Endothelial cell of umbilical vein (primary cell): ENCODE results near the gene CHST14. TPM values are rescaled to one million over a fixed set of nuclear protein-coding genes. Genes with fewer than 3 reads are reported as not detected.

Source experiments
- BruUV-seq: library from RNA; stranded (reverse); fragments of 400-500 nt; replicated peaks from 2 replicates; lab custom pipeline; 2021; lab: Mats Ljungman, UMichigan
- CTCF ChIA-PET: fragments of 300-600, 350-600 bp; sonication (Branson Sonifier 250); formaldehyde crosslinking; loops from one replicate; lab custom pipeline; 2021; ENCODE audit warnings: antibody characterized with exemption, inconsistent platforms; lab: Charles Lee
- POLR2A ChIA-PET: fragments of 300-600, 350-600 bp; sonication (Branson Sonifier 250); formaldehyde crosslinking; loops from one replicate; lab custom pipeline; 2021; ENCODE audit warnings: antibody characterized with exemption, inconsistent platforms; lab: Charles Lee
- DNase-seq: peaks from one replicate; pipeline ENCODE4 v3.0.0-alpha.2; 2011; ENCODE audit warnings: low read depth, low spot score
- FAIRE-seq: peaks from 2 replicates; lab custom pipeline; 2011; peaks lifted over from hg19 to GRCh38; lab: Jason Lieb, UNC
- H2AFZ ChIP-seq: 2 replicates; pipeline ENCODE4 v1.6.0; 2012; ENCODE audit warnings: low read depth, low read length, control low read depth, inconsistent platforms
- H3K27ac ChIP-seq: 2 replicates; pipeline ENCODE4 v1.5.1; 2011; ENCODE audit warnings: low read depth, mild to moderate bottlenecking, control low read depth, low read length, moderate library complexity; ENCODE audit not compliant: insufficient read depth
- H3K27me3 ChIP-seq, 2 experiments: 2 replicates each; pipeline versions ENCODE4 v1.6.0 to v1.6.1; 2011; ENCODE audit warnings: low read length in 2 of 2, mixed read lengths in 1 of 2; ENCODE audit not compliant: control insufficient read depth in 2 of 2, insufficient read depth in 2 of 2
- H3K36me3 ChIP-seq, 2 experiments: 2 replicates in 1 of 2; 3 replicates in 1 of 2; pipeline ENCODE4 v1.5.1; 2011; ENCODE audit warnings: low read length in 2 of 2, mild to moderate bottlenecking in 1 of 2, moderate library complexity in 1 of 2; ENCODE audit not compliant: control insufficient read depth in 2 of 2, insufficient read depth in 2 of 2; ENCODE audit errors: extremely low read depth in 1 of 2
- H3K4me1 ChIP-seq: 3 replicates; pipeline ENCODE4 v1.5.1; 2011; ENCODE audit warnings: mild to moderate bottlenecking, low read length; ENCODE audit not compliant: control insufficient read depth, insufficient read depth; ENCODE audit errors: extremely low read depth
- H3K4me2 ChIP-seq: 2 replicates; pipeline ENCODE4 v1.6.1; 2011; ENCODE audit warnings: low read length, control low read depth, mixed read lengths; ENCODE audit not compliant: insufficient read depth
- H3K4me3 ChIP-seq, 3 experiments: fragments of 200-600 bp in 1 of 3; sonication (generic), shearing (Covaris generic) in 1 of 3; replicated peaks in 1 of 3; 2 replicates each; pipeline ENCODE4 v1.5.1; 2011 to 2016; ENCODE audit warnings: control low read depth in 3 of 3, low read length in 3 of 3, mild to moderate bottlenecking in 2 of 3, inconsistent platforms in 1 of 3, low read depth in 1 of 3, moderate library complexity in 1 of 3; ENCODE audit not compliant: insufficient read depth in 1 of 3
- H3K79me2 ChIP-seq: 2 replicates; pipeline ENCODE4 v1.6.0; 2012; ENCODE audit warnings: low read length, inconsistent platforms; ENCODE audit not compliant: control insufficient read depth, insufficient read depth
- H3K9ac ChIP-seq: replicated peaks from 2 replicates; pipeline ENCODE3; 2011; ENCODE audit warnings: low read length, control low read depth; ENCODE audit not compliant: insufficient read depth; ENCODE audit errors: extremely low read depth
- H3K9me1 ChIP-seq: replicated peaks from 3 replicates; pipeline ENCODE4 v1.6.0; 2011; ENCODE audit warnings: mild to moderate bottlenecking, low read length; ENCODE audit not compliant: control insufficient read depth, insufficient read depth; ENCODE audit errors: extremely low read depth
- H3K9me3 ChIP-seq: replicated peaks from 2 replicates; pipeline ENCODE4 v1.5.1; 2012; ENCODE audit warnings: low read length, inconsistent platforms; ENCODE audit not compliant: control insufficient read depth, insufficient read depth
- H4K20me1 ChIP-seq: replicated peaks from 2 replicates; pipeline ENCODE3; 2011; ENCODE audit warnings: mild to moderate bottlenecking, low read length; ENCODE audit not compliant: control insufficient read depth, insufficient read depth; ENCODE audit errors: extremely low read depth
- EZH2 ChIP-seq: IDR thresholded peaks from 2 replicates; pipeline ENCODE4 v1.6.1; 2012; ENCODE audit warnings: borderline replicate concordance, low read depth, mild to moderate bottlenecking, moderate library complexity, low read length, inconsistent platforms; ENCODE audit not compliant: severe bottlenecking
- FOS ChIP-seq: IDR thresholded peaks from 2 replicates; pipeline ENCODE4 v1.6.1; 2011; ENCODE audit warnings: mild to moderate bottlenecking, low read length, moderate library complexity, borderline replicate concordance; ENCODE audit not compliant: insufficient read depth
- GATA2 ChIP-seq: IDR thresholded peaks from 2 replicates; pipeline ENCODE4 v1.7.0; 2011; ENCODE audit warnings: low read depth, mild to moderate bottlenecking, moderate library complexity, mixed read lengths, low read length; ENCODE audit not compliant: insufficient read length, insufficient read depth
- MYC ChIP-seq: IDR thresholded peaks from one replicate; pipeline ENCODE4 v1.6.1; 2011; ENCODE audit warnings: mild to moderate bottlenecking, low read depth, low read length
- POLR2A ChIP-seq: IDR thresholded peaks from 2 replicates; pipeline ENCODE4 v1.6.1; 2012; ENCODE audit warnings: low read depth, mild to moderate bottlenecking, control low read depth, low read length
- POLR2AphosphoS5 ChIP-seq: IDR thresholded peaks from 2 replicates; pipeline ENCODE4 v1.6.1; 2012; ENCODE audit warnings: low read depth, mild to moderate bottlenecking, control low read depth, low read length, moderate library complexity; ENCODE audit not compliant: insufficient read depth
- dilution Hi-C: fragments of 300-500 bp; cut with MboI; formaldehyde crosslinking; loops from one replicate; pipeline ENCODE4 v1.15.0; 2019; ENCODE audit warnings: low sequenced_read_pairs; ENCODE audit not compliant: extremely low pct_ligation_motif_present
- intact Hi-C: fragments of 100-400 bp; cut with micrococcal nuclease; formaldehyde crosslinking; loops from one replicate; pipeline ENCODE4 v1.10.0; 2022
- polyA plus RNA-seq, 4 experiments: library from polyadenylated mRNA; depleted of rRNA in 3 of 4; stranded (reverse) in 3 of 4; unstranded in 1 of 4; fragments of >200 nt; gene quantifications; 2 replicates each; pipeline versions ENCODE4 v1.2.1 to v1.2.3, GENCODE V29; 2011 to 2012; ENCODE audit warnings: missing spikeins in 1 of 4
- total RNA-seq: library from RNA; stranded (reverse); gene quantifications from 2 replicates; pipeline ENCODE4 v1.2.3, GENCODE V29; 2021
- TF ChIP-seq, protein P1 (sequence below), 2 donors: IDR thresholded peaks; 1 replicate in 1 of 2; 2 replicates in 1 of 2; pipeline ENCODE4 v1.5.1; 2011; ENCODE audit warnings: low read length in 2 of 2, mild to moderate bottlenecking in 2 of 2, moderate library complexity in 2 of 2, control low read depth in 1 of 2, inconsistent platforms in 1 of 2, low read depth in 1 of 2; ENCODE audit not compliant: insufficient read depth in 1 of 2; ENCODE audit errors: extremely low read depth in 1 of 2
- TF ChIP-seq, protein P2 (sequence below): IDR thresholded peaks from 2 replicates; pipeline ENCODE4 v1.6.1; 2011; ENCODE audit not compliant: insufficient read depth, insufficient read length

CHST14 gene
- total and polyA plus RNA-seq, 2 donors (not counting 3 experiments of a cell fraction or from before 2014, with no cell fraction given): 35.1 to 49.2 TPM

DNA sequence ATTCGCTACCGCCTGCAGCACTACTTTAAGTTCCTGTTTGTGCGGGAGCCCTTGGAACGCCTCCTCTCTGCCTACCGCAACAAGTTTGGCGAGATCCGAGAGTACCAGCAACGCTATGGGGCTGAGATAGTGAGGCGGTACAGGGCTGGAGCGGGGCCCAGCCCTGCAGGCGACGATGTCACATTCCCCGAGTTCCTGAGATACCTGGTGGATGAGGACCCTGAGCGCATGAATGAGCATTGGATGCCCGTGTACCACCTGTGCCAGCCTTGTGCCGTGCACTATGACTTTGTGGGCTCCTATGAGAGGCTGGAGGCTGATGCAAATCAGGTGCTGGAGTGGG lies 995 bp downstream of the CHST14 start:
- H3K4me2 ChIP-seq: peak overlapping the region; percentile 40
- peak; percentile 46 for FAIRE-seq
- intact Hi-C loops (loop anchor here (2.0 kb wide), 2 partner anchors 31 to 35 kb away; partner anchors contain the start of gene BAHD1), dilution Hi-C loops (no loop called here)
- no peak for TF ChIP-seq POLR2AphosphoS5
- no peak for TF ChIP-seq FOS
- no peak for TF ChIP-seq GATA2
- TF ChIP-seq POLR2A: no peak
- no peak for TF ChIP-seq MYC
- TF ChIP-seq, protein P1, sequence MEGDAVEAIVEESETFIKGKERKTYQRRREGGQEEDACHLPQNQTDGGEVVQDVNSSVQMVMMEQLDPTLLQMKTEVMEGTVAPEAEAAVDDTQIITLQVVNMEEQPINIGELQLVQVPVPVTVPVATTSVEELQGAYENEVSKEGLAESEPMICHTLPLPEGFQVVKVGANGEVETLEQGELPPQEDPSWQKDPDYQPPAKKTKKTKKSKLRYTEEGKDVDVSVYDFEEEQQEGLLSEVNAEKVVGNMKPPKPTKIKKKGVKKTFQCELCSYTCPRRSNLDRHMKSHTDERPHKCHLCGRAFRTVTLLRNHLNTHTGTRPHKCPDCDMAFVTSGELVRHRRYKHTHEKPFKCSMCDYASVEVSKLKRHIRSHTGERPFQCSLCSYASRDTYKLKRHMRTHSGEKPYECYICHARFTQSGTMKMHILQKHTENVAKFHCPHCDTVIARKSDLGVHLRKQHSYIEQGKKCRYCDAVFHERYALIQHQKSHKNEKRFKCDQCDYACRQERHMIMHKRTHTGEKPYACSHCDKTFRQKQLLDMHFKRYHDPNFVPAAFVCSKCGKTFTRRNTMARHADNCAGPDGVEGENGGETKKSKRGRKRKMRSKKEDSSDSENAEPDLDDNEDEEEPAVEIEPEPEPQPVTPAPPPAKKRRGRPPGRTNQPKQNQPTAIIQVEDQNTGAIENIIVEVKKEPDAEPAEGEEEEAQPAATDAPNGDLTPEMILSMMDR (IDR thresholded peaks at IDR 0.05; ENCODE audit: extremely low read depth in 1 of 2, insufficient read depth in 1 of 2, low read depth in 1 of 2, low read length in 2 of 2): no peak
- TF ChIP-seq, protein P2, sequence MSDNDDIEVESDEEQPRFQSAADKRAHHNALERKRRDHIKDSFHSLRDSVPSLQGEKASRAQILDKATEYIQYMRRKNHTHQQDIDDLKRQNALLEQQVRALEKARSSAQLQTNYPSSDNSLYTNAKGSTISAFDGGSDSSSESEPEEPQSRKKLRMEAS: no peak
- no peak for TF ChIP-seq EZH2
- H3K27me3 ChIP-seq: no peaks in the 10 kb centered on the region
- no TSS peak for BruUV-seq
- H4K20me1 ChIP-seq: no peaks in the 10 kb centered on the region
- H3K4me1 ChIP-seq: peaks cover 6% of the 10 kb centered on the region
- peak overlapping the region; percentile 76 for H2AFZ ChIP-seq
- H3K9me3 ChIP-seq: no peaks in the 10 kb centered on the region
- DNase-seq: no peak
- H3K27ac ChIP-seq: no peak overlapping the region
- peaks cover 0 to 2% of the 10 kb centered on the region in 2 experiments for H3K36me3 ChIP-seq
- H3K79me2 ChIP-seq: no peaks in the 10 kb centered on the region
- peak overlapping the region; percentile 65 for H3K9ac ChIP-seq
- peak overlapping the region; percentile 19 to 66 (median 64) for H3K4me3 ChIP-seq
- POLR2A ChIA-PET: no interaction called here
- CTCF ChIA-PET: no interaction called here
- no peaks in the 10 kb centered on the region for H3K9me1 ChIP-seq
